ENCODE data around the gene ZNF142. TPM values are rescaled to one million over a fixed set of nuclear protein-coding genes. Genes with fewer than 3 reads are reported as not detected.

The ZNF142 gene
- total RNA-seq = 32.9 TPM

GRCh38 chr2:218659258-218659987, at the start of gene ZNF142, which contains the start of gene BCS1L:
TSS of gene ZNF142 (minus strand) at chr2:218659623. CDS start at chr2:218656429, 3,194 bp downstream.
TSS of gene BCS1L (plus strand) at chr2:218659683. CDS start at chr2:218660988, 1,305 bp downstream.
- peak; percentile 69 to 96 (median 92) for DNase-seq (ENCODE audit: low read depth in 2 of 3, low spot score in 2 of 3)

GRCh38 chr2:218708086-218708485, 48.7 kb upstream of the ZNF142 start:
- no peak for DNase-seq (ENCODE audit: low read depth in 2 of 3, low spot score in 2 of 3)

- DNase-seq (ENCODE audit: low read depth in 2 of 3, low spot score in 2 of 3) = no peak
These were observed 43.9 kb upstream of the ZNF142 start for GRCh38 chr2:218703341-218703740.

- DNase-seq (ENCODE audit: low read depth in 2 of 3, low spot score in 2 of 3) = no peak
These were observed 42.4 kb upstream of the ZNF142 start for GRCh38 chr2:218701806-218702205.

GRCh38 chr2:218698885-218699284, 39.5 kb upstream of the ZNF142 start:
- no peak for DNase-seq (ENCODE audit: low read depth in 2 of 3, low spot score in 2 of 3)

GRCh38 chr2:218694405-218695145, 35.2 kb upstream of the ZNF142 start:
- DNase-seq (ENCODE audit: low read depth in 2 of 3, low spot score in 2 of 3) = no peak

GRCh38 chr2:218691234-218691633, 31.8 kb upstream of the ZNF142 start:
- DNase-seq (ENCODE audit: low read depth in 2 of 3, low spot score in 2 of 3) = no peak

GRCh38 chr2:218687400-218688060, 28.1 kb upstream of the ZNF142 start:
- peak in 2 of 3 donors; percentile 65 to 82 for DNase-seq (ENCODE audit: low read depth in 2 of 3, low spot score in 2 of 3)

- DNase-seq (ENCODE audit: low read depth in 2 of 3, low spot score in 2 of 3) = no peak
These were observed 20.6 kb upstream of the ZNF142 start for GRCh38 chr2:218680061-218680460.

- DNase-seq (ENCODE audit: low read depth in 2 of 3, low spot score in 2 of 3) = no peak
These were observed 19.7 kb upstream of the ZNF142 start for GRCh38 chr2:218679119-218679518.

GRCh38 chr2:218671654-218672566, 12.5 kb upstream of the ZNF142 start, which contains the start of the genes RNF25 and STK36:
TSS of gene RNF25 (minus strand) at chr2:218672002. CDS start at chr2:218671970, 32 bp downstream.
TSS of gene STK36 (plus strand) at chr2:218672086. CDS start at chr2:218672830, 744 bp downstream.
- peak; percentile 57 to 89 (median 83) for DNase-seq (ENCODE audit: low read depth in 2 of 3, low spot score in 2 of 3)

GRCh38 chr2:218671097-218671653, 11.8 kb upstream of the ZNF142 start:
- no peak for DNase-seq (ENCODE audit: low read depth in 2 of 3, low spot score in 2 of 3)

- no peak for DNase-seq (ENCODE audit: low read depth in 2 of 3, low spot score in 2 of 3)
These were observed 5.2 kb upstream of the ZNF142 start for GRCh38 chr2:218664653-218665052.

- DNase-seq (ENCODE audit: low read depth in 2 of 3, low spot score in 2 of 3) = no peak
These were observed 4.5 kb upstream of the ZNF142 start for GRCh38 chr2:218663901-218664300.

GRCh38 chr2:218662827-218663226, 3.4 kb upstream of the ZNF142 start:
- no peak for DNase-seq (ENCODE audit: low read depth in 2 of 3, low spot score in 2 of 3)

- no peak for DNase-seq (ENCODE audit: low read depth in 2 of 3, low spot score in 2 of 3)
These were observed 3.0 kb upstream of the ZNF142 start for GRCh38 chr2:218662377-218662776.

- no peak for DNase-seq (ENCODE audit: low read depth in 2 of 3, low spot score in 2 of 3)
These were observed 550 bp upstream of the ZNF142 start for GRCh38 chr2:218659988-218660358.

GRCh38 chr2:218658671-218659257, 659 bp downstream of the ZNF142 start:
- peak in 2 of 3 donors; percentile 50 to 52 for DNase-seq (ENCODE audit: low read depth in 2 of 3, low spot score in 2 of 3)

GRCh38 chr2:218655751-218656150, 3.7 kb downstream of the ZNF142 start:
- no peak for DNase-seq (ENCODE audit: low read depth in 2 of 3, low spot score in 2 of 3)

- no peak for DNase-seq (ENCODE audit: low read depth in 2 of 3, low spot score in 2 of 3)
These were observed 10.7 kb downstream of the ZNF142 start for GRCh38 chr2:218648787-218649100.
